ENCODE data around the gene XKRX.

XKRX gene

DNA sequence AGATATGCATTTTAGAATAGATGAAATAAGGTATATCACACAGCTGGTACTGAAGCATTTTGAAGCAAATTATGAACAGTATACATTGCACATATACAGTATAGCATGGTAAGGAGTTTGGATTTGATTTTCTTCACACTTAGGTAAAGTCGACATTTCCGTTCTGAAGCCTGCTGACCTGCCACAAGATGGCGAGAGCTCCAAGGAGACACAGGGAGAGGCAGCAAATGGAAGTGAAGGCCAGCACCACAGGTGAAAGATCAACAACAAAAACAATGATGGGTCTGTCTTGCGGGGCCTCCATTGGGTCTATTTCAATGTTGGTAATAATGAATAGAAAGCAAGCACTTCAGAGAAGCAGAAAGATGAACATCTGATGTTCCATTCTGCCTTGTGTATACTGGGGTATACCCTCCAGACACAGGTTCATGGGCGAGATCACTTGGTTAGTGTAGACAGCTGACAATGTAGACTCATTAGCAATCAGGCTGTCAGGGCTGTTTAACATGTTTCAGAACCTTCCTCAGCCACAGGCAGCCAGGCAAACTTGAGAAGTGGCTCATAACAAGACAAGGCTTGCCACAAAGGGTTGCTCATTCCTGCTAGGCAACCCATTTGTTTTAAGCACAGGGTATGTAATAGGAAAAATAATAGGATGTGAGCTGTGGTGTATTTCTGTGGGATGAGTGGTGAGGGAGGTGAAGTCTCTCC lies 33.2 kb downstream of the XKRX start:
- peak; percentile 71 for DNase-seq (ENCODE audit: low read depth, low spot score)

DNA sequence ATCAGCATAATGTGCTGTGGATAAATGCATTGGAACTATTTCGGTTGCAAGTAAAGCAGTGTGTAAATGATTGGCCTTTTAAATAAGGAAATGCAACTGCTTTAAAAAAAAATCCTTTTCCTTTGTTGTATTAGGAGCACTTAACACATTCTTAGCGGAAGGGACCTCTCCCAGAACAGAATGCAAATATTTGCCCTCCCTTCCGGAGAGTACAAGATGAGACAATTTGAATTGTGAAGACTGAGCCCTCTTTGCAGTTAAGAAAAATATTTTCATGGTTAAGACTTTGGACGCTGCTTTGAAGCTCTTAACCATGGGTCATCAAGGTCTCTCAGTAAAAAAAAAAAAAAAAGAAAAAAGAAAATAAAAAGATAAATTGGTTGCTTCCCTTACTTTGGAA lies 45.1 kb downstream of the XKRX start:
- peak; percentile 8 for DNase-seq (ENCODE audit: low read depth, low spot score)

DNA sequence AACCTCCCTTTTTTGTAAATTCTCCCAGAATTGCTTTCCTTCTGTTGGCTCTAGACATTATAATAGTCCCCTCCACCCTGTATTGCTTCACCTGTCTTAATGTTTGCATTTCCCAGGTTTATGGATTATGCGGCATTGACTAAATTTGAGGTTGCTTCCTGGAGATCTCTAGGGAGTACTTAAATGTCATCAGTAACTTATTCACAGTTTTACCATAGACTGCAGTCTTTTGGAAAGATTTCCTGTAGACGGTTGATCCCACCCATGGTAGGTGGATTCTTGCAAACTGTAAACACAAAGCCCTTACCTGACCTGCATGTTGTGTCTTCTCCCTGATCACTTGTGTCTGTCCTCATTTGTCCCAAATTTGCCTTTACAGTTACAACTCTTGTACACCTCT lies 48.3 kb downstream of the XKRX start:
- DNase-seq (ENCODE audit: low read depth, low spot score), result no peak

DNA sequence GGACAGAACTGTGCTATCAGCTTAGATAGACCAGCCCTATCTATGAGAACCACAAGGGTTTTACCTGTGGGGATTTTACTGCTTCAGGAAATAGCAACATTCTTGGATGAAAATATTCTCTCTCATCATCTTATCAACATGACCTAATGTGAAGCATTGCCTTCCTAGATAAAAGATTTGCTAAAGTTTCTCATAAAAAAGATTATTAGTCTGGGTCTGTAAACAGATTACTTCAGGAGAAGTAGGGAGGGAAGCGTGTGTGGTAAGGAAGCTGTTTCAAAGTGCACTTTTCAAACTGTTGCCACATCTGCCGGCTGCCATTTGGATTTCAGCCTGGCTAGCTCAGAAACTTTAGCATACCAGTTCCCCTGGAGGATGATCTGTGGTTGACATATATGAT lies 54.4 kb downstream of the XKRX start, which contains the start of gene NOX1:
NOX1 (minus strand) TSS at position 35 of the 400 bp plus-strand sequence. CDS start 220 bp downstream, outside the sequence.
- DNase-seq (ENCODE audit: low read depth, low spot score), result no peak

DNA sequence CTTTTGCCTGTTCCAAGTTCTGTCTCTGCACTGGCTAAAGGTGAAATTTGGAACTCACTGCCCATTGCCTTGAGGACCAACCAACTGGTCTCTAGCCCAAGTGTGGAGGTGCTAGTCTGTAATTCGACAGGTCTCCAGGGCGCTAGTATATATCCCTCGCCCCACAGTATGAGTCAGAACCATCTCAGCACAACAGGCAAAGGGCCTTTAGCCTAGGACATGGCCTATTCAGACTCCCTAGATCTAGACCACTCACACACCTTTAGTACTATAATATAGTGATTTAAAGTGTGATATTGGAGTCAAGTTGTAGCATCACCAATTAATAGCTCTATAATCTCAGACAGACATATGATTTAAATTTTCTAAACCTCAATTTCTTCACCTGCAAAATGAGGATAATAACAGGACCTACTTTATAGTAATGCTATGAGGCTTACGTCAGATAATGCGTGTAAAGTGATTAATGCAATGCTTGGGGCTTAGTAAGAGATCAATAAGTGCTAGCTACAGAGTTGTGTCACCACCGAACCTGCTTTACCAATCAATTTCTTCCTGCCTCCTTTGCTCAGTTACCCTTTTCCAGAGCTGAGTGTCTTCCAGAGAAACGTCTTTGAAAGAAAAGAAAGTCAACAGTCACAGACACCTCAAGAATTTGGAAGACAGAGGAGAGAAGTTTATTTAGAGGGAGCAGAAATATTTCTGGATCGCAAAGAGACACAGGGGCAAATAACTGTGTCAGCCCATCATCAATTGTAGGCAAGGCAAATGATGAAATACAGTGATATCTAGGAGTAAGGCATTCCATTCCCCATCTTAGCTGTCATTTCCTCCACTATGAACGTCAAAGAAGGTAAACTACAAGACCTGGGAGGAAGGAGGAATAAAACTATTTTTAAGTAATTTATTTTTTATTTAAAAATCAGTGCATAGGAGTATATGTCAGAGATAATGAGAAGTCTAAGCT lies 56.8 kb downstream of the XKRX start:
- no peak for DNase-seq (ENCODE audit: low read depth, low spot score)

DNA sequence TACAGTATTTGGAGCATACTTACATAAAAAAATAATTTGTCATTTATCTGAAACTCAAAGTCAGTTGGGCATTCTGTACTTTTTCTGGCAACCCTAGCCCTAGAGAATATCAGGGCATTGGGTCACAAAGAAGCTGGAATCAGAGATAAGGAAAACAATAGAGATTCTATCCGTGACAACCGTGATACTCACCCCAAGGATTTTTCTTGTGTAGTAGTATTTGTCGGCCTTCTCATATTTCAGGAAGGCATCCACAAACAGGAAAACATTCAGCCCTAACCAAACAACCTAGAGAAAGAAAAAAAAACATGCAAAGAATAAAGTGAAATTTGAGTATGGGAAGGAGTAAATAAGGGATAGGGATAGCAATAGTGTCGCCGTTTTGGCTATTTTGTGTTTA lies 58.2 kb downstream of the XKRX start:
- DNase-seq (ENCODE audit: low read depth, low spot score), result no peak

DNA sequence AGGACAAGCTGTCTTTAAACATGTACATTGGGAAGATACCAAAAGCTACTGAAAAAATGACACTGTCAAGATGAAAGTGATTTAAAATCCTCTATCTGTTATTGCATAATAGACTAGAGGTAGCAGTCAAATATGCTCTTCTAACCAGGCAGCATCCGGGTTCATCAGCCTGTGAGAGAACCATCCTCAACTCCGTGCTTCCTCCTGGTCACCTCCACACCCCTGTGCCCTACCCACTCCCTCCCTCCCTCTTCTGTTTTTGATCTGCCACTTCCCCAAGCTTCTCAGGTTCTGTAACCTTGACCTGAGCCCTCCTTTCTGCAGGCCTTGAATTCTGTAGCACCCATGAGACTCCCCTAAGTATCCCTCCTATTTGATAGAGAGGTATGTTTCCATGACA lies 60.4 kb downstream of the XKRX start:
- DNase-seq (ENCODE audit: low read depth, low spot score), result no peak

DNA sequence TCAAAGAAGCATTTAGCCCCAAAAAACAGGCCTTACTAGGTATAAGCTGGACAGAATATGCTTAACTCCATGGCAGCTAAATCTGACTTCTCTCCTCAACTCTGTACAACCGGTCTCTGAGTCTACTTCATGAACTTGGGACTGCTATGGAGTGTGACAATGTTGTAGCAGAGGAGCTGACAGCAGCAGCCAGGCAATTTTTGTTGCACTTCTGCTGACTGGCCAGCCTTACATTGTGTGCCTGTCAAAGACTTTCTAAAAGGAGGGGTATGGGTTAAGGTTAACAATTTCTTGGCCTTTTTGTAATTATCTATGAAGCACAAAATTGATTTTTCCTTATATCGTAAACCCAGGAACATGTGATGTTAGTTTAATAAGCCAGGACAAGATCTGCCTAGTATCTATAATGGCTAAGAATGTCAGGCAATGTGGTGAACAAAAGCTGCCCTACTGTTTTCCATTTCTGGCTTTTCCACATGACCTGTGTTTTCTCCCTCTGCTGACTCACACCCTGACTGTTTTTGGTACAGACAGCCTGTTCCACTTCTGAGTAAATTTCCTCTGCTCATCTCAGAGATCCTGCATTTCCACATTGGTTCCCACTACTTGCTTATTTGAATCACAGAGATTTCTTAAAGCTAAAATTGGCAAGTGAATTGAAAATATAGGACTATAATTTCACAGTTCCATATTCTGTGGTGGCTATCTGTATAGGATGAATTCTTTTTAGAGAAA lies 63.9 kb downstream of the XKRX start:
- peak; percentile 6 for DNase-seq (ENCODE audit: low read depth, low spot score)
